D341Med (cell line): ENCODE data around the gene PLS3.

Source experiments
- DNase-seq: peaks from one replicate; pipeline ENCODE4 v3.0.0; 2012; ENCODE audit warnings: low spot score

PLS3 gene

DNA sequence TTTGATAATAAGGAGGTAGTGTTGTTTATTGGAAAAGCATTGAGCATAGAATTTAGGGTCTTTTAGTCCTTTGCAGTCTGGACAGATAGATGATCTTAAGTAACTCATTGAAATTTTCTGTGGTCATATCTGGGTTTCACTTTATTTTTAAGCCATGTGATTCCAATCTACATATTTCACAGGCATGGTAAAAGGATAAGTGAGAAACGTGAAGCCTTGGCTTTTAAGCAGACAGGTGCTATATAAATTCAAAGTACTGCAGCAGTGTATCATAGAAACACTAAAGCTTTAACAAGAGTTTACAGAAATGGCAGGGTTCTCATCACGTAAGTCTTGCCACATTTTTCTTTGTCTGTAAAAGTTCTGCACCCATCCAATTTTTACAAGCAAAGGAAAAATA lies 4.9 kb downstream of the PLS3 start:
- DNase-seq = no peak

DNA sequence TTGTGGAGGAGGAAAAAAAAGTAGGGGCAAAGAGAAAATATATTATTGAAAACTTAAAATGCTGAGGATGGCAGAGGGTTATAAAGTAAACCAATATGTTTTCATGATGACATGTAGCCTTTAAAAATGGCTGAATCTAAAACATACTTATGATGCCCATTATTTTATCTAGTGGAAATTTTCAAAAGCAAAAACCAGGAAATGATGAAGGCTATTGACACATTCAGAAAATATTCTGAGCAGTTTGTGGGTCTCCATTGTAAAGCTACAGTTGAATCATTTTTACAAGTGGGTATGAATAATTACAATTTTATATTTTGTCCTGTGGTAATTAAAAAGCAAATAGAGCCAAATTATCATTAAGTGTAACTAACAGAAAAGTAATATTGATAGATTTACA lies 10.7 kb downstream of the PLS3 start:
- DNase-seq = no peak

DNA sequence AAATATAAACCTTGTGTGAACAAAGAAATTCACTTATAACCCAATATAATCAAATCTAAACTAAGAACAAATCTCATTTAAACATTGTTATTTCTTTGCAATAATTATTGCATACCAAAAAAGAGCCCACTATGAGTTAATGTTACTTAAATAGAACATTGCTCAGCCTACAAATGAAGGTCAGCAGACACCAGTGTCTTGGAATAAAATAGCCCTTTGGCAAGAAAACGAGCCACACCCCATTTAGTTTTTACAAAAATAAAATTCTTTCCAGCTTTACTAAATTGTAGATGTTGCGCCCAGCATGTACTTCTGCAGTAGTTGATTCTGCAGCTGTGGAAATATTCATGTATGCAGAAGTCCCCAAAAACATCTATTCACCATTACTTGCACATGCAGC lies 12.2 kb downstream of the PLS3 start:
- no peak for DNase-seq

DNA sequence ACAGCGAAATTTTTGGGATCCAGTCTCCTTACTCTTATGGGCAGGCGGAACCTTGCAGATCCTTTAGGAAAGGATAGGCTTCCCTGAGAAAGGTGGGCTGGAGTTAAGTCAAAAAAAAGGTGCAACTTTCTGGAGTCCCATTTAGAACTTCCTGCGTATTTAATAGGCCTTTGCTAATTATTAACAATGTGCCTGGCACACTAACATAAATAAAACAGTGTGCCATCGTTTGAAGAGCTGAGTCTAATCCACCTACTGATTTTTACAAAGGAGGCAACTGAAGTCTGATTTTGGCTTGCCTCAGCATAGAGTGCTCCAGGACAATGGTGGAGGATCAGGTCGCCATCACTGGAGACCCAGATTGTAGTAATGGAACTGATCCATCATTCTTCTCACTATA lies 15.7 kb downstream of the PLS3 start:
- DNase-seq = no peak

DNA sequence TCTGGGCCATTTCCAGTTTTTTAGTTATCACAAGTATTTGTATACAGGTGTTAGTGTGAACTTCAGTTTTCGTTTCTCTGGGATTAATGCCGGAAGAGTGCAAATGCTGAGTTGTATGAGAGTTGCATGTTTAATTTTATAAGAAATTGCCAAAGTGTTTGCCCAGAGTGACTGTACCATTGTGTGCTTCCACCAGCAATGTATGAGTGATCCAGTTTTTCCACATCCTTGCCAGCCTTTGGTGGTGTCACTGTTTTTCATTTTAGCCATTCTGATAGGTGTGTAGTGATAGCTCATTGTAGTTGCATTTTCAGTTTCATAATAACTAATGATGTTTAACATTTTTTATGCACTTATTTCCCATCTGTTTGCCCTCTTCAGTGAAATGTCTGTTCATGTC lies 18.4 kb downstream of the PLS3 start:
- DNase-seq = no peak

DNA sequence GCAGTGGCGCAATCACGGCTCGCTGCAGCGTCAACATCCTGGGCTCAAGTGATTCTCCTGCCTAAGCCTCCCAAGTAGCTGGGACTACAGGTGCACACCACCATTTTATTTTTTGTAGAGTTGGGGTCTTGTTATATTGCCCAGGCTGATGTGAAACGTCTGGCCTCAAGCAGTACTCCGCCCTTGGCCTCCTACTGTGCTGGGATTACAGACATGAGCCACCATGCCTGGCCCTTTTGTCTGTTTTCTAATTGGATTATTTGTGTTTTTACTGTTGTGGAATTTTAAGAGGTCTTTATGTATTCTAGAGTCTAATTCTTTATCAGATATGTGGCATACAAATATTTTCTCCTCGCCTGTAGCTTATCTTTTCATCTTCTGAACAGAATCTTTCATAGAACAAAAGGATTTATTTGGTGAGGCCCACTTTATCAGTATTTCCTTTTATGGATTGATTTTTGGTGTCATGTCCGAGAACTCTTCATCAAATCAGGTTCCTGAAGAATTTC lies 18.9 kb downstream of the PLS3 start:
- DNase-seq = no peak

DNA sequence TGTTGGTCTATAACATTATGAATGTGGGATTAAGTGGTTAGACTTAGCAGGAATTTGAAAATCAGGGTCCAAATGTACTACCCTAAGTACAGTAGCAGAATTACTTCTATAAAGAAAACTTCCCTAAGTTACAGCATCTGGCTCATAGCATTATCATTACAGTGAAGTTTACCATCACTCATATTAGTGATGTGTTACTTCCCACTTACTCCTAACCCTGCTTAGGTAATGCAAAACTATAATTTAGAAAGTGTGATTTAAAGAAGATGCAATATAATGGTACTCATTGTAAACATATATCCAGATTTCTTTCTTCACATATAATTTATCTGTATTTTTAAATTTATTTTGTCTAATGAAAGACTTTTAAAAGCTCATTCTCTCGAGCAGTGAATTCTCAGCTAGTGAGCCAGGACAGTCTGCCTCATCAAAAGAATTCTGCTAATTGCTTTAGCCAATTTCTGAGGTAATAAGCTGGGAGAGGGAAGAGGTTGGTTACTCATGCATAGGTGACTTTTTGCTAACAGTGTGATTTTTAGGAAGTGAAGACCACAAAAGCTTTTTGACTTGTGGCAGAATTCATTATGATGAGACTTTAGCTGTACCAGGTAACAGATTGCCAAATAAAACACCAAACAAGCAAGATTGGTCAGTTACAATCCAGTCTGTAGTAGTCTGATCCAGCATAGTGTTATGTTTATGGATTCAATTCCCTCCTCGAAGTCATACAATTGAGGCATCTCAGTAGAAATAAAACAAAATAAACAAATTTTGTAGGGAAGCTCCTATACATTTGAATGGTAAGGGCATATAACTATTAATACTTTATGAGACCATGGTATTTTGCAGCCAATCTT lies 21.0 kb downstream of the PLS3 start:
- no peak for DNase-seq

DNA sequence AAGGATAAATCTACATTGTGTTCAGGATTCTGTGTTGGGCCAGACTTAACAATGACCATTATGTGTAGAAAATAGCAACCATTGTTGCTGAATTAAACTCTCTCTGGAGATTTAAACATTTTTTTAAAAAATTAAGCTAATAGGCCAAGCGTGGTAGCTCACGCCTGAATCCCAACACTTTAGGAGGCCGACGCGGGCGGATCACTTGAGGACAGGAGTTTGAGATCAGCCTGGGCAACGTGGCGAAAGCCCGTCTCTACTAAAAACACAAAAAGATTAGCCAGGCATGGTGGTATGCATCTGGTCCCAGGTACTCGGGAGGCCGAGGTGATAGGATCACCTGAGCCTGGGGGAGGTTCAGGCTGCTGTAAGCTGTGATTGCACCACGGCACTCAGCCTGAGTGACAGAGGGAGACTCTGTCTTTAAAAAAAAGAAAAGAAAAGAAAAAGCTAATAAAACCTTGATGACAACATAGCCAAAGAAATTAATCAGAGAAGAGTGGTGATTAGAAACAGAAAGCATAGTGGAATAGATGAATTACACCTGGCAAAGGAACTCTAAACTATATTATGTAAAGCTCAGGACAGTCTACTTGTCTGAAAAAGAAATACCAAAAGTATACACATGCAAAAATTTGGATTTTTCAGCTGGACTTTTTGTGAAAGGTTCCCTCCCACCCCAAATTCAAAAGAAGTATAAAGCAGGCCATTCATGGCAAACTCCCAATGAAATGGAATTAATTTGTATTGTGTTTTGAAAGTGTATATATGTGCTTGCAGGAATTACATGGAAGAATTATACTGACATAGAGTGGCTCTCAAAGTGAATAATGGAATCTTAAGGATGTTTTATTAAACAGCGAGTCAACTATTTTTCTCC lies 21.9 kb downstream of the PLS3 start:
- DNase-seq = no peak

DNA sequence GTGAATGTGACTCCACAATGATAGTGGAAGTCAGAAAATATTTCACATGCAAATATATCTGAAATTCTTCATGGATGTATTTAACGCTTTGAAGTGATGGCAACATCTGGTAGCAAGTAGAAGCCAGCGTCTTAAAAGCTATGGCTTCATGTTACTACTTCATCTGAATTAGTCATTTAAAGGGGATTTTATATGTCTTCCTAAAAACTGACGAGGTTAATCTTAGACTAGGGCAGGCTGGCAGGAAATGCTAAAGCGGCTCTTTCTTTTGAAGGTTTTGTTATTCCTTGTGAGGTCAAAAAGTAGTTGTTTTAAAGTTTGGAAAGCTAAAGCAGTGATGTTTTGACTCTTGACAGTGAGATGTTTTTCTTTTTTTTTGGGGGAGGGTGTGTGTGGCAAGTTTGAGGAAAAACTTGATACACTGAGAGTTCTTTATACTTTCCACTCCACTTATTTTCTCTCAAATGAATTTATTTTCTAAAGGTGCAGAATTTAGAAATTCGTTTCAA lies 22.6 kb downstream of the PLS3 start:
- no peak for DNase-seq

DNA sequence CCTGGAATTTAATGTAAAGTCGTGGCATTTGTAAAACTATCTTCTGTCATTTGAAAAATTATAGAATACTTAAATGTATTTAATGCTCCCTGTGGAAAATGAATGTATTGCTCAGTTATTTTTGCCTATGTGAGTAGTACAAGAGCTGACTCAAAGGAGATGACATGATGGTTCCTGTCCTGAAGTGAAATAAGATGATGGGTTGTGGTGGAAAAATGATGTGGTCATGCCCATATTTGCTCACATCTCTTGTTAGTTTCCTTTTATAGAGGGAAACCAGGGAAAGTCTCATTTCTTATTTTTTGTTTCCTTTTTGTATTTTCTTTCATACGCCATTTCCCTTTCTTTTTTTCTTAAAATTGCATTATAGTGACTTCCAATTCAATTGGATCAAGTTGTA lies 23.7 kb downstream of the PLS3 start:
- DNase-seq = no peak

DNA sequence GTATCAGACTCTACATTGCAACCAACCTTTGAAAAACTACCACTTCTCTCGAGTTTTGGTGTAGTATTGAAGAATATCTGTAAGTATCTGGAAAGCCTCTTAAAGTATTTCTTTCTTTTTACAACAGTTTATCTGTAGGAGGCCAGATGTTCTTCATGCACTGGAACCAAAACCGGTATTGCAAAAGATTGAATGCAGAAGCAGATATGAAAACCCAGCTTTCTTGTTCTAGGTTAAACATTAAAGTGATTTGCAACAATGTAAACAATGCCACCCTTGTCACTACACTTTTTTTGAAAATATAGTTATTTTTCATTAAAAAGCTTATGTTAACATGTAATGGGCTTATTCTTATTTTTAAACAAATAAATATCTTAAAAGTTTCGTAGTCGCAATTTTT lies 27.2 kb downstream of the PLS3 start:
- DNase-seq = no peak

DNA sequence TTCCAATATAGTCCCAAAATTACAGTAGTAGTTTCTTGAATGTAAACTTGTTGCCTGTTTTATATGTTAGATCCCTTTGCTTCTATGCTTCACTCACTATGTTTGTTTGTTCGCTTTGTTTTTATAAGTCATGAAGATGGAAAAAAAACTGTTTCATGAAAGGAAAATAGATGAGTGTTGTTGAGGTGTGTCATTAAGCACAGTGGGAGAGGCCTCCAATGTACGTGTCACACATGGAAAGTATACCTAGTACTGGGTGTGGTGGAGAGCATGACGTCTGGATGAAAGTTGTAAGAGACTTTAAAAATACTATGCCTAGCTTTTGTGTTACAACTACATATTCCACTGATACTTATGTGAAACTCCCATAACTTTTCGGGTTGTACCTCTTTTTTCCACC lies 28.4 kb downstream of the PLS3 start:
- DNase-seq = no peak

DNA sequence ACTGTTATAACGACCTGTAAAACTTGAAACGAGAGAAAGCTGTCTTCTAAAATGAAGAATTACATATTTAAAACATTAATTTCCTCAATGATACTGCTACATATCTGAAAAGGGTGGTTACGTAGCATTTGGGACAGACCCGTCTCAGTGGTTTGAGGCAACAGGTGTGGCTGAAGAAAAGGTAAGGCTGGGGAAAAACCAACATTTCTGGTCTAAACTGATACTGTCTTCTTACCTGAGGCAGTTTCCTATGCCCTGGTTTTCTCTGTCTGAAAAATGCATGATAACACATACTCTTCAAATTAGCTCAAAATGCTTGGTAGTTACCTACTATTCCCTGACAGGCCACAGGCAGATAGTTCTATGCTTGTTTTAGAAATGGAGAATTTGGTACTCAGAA lies 30.4 kb downstream of the PLS3 start:
- no peak for DNase-seq

DNA sequence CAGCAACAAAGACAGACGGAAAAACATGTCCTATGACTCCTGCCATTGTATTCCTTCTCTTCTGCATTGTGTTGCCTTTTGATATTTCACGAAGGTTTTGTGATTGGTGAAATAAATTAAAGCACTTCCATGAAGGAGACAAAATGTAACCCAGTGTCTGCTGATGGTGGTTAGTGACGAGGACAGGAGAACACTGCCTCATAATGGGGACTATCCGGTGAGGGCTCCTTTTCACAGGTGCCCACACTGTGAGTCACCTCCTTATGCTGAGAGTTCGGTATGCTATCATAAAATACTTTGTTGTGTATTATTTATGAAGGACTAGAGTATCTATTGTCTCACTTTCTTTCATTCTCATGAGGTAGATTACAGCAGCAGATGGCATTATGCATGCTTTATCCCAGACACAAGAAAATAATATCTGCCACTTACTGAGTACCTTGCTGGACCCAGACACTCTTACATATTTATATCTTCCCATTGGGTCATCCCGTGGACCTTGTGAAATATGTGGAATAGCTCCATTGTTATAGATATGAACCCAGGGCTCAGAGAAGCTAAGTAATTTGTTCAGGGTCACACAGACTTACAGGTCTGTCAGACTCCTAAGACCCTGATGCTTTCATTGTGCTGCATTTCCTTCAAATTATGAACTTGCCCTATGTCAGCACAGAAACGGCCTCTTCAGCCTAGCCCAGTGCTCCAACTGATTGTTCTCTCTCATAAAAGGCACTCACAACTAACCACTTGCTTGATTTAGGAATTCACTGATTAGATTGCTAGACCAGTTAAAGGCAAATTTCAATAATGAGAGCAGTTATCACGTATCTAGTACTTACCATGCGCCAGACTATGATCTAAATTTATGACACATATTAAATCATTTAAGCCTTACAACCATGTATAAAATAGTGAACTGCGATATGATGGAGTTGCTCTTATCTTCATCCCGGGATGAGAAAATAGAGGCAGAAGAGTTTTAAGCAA lies 31.2 kb downstream of the PLS3 start:
- no peak for DNase-seq

DNA sequence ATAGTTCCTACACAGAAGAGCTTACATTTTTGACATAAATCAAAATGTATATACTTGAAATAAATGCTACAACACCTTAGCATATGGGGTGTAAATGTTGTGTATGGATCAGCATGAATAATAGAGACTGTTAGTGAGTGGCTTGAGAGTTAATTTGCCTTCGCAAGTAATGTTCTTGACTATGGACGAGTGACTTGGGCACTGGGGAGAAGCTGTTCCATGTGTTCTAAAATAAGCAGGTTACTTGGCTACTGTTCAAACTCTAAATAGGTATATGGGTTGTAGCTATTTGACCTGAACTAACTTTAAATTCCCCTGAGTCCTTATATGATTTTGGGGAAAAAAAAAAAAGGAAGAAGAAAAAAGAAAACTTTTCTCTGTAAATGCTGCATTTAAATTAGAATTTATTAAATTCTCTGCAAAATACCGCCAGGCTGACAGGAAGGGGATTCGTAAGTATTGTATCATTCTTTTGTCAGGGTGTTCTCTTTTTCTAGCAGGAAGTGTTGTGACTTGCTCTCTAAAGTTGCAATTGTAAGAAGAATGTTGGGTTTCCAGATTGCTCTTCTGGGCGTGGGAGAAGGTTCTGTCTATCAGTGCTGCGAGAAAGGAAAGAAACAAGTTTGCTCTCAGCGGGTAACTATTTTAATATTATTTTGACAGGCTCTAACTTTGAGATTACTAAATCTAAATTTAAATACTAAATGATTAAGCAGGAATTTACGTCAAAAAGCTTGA lies 32.2 kb downstream of the PLS3 start:
- DNase-seq = no peak

DNA sequence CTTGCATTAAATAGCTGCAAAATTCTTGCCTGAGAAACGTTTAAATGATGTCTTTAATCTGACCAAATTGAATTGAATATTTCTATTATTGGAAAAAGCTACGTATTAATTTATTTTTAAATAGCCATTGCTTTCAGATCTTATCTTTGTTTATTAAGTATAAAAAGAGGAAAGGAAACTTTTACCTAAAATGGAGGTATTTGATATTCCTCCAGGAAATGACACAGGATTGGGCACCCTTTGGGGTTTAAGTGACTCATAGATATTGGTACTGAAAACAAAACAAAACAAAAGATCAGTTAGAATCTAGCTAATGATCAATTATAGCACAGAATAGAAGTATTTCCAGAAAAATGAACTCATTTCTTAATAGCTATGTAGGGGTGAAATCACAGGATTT lies 34.1 kb downstream of the PLS3 start:
- DNase-seq = no peak

DNA sequence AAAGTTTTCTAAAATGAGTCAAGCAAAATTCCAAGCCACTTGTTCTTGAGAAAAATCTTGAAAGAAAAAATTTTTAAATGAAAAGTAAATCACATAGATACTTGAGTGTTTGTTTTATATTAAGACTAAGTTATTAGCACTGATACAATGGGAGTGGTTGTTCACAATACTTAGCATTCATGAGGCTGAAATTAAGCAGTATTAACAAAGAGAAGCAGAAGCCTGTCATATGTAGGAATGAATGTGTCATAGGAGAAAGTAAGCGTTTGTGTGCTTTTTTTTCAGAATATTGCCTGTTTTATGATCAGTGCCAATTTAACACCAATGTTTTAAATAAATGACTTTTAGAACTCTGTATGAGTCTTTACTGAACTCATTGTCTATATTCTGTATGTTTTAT lies 37.6 kb downstream of the PLS3 start:
- no peak for DNase-seq

DNA sequence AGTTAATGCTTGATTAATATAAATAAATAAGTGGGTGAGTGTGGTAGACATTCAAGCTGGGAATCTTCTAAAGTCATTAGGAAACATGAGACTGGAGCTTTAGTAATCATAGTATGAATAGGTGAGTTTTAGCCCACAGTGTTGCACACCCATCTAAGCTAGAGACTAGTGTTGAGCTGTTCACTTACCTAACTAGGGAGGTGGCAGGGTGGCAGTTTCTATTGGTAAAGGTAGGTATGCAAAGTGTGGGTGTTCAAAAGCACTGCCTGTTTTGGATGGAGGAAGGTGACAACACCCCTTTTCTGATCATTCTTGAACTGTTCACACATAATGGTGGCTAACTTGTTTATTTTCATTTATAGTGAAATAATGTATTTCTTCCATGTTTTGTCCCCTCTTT lies 41.3 kb downstream of the PLS3 start:
- no peak for DNase-seq

DNA sequence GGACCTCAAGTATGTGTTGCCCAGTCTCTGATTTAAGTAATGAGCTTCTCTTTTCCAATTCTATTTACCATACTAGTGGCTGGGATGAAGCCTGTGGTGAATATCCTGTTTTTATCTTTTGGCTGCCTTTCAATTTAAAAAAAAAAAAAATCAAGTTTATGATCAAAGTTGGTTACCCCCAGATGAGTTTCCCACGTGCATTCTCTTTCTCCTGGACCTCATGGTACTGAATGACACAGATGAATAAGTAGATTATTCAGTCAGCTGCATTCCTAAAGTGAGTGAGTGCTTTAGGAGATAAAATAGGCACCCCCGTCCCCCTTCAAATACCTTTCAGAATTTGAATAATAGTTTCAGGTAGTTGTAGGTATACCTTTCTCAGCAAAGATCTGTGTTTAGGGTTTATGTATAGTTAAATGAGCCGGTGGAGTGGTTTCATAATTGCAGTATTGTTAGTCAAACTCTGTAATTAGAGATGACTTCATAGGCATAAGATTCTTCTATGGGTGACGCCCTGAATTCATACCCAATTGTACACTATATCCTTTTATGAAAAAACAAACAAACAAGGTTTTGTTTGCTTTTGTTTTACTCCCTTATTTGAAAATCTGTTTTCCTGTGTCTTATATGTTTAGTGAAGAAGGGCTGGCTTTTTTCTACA lies 41.9 kb downstream of the PLS3 start:
- no peak for DNase-seq

DNA sequence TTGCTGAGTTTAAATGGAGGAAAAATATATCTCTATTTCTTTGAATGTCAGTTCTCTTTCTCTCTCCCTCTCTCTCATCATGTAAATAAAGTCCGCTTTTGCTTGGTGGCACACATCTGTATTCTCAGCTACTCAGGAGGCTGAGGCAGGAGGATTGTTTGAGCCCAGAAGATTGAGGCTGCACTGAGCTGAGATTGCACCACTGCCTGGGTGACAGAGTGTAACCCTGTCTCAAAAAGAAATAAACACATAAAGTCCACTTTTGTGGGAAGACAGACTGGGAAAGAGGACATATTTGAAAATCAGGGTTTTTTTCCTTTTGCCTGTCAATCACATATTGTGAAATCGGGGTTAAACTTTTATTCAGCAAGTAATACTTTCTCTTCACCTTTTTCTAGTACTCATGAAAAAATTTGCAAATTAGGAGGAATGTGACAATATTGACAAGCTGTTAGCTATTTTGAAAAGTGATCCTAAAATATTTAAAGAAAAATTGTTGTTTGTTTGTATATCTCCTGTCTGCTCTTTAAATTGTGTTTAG lies 42.6 kb downstream of the PLS3 start:
- DNase-seq = no peak
